Activated T-cell treated with anti-CD3 and anti-CD28 coated beads, Interleukin-2, amount 50 U/mL, for 4 hours (primary cell): ENCODE measurements around the gene OR2AJ1. TPM values are rescaled to one million over a fixed set of nuclear protein-coding genes. Genes with fewer than 3 reads are reported as not detected.
"Not testable (repeated sequence)": the region's sequence is repeated elsewhere in the genome, so short reads cannot be mapped to it uniquely, and the experiment has no call there.

Source experiments
- ATAC-seq, 2 donors: fragments of 200-7000 bp; cut with Tn5 transposase; one replicate each; pipeline ENCODE4 v1.10.0; 2021
- DNase-seq: peaks from one replicate; pipeline ENCODE4 v3.0.0-alpha.2; 2020
- H3K27me3 Mint-ChIP-seq: one replicate; pipeline ENCODE4 v1.8.0; 2021; ENCODE audit warnings: low read depth, mixed read lengths
- H3K36me3 Mint-ChIP-seq: one replicate; pipeline ENCODE4 v1.8.0; 2022; ENCODE audit warnings: mixed read lengths; ENCODE audit not compliant: insufficient read depth
- H3K4me1 Mint-ChIP-seq: one replicate; pipeline ENCODE4 v1.8.0; 2021; ENCODE audit warnings: low read depth, mixed read lengths
- H3K4me3 Mint-ChIP-seq: one replicate; pipeline ENCODE4 v1.8.0; 2021; ENCODE audit warnings: mild to moderate bottlenecking, moderate library complexity, mixed read lengths
- H3K9me3 Mint-ChIP-seq: one replicate; pipeline ENCODE4 v1.8.0; 2021; ENCODE audit warnings: mixed read lengths
- total RNA-seq, 3 donors: library from RNA; stranded (reverse); gene quantifications; one replicate each; pipeline ENCODE4 v1.2.1, GENCODE V29; 2021

Gene OR2AJ1
- total RNA-seq, 3 donors from 2014 or later, result not detected

DNA sequence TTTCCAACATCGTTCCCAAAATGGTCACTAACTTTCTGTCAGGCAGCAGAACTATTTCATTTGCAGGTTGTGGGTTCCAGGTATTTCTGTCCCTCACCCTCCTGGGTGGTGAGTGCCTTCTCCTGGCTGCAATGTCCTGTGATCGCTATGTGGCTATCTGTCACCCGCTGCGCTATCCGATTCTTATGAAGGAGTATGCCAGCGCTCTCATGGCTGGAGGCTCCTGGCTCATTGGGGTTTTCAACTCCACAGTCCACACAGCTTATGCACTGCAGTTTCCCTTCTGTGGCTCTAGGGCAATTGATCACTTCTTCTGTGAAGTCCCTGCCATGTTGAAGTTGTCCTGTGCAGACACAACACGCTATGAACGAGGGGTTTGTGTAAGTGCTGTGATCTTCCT lies 9.3 kb downstream of the OR2AJ1 start:
- Mint-ChIP-seq H3K9me3 (peaks cover 6% of the 10 kb centered on the region), H3K4me3 (no peak overlapping the region), H3K4me1 (no peaks in the 10 kb centered on the region), H3K27me3 (no peaks in the 10 kb centered on the region), H3K36me3 (no peaks in the 10 kb centered on the region)
- ATAC-seq, result no peak
- no peak for DNase-seq

- no peaks in the 10 kb centered on the region for H3K36me3 Mint-ChIP-seq
- no peaks in the 10 kb centered on the region for H3K4me1 Mint-ChIP-seq
- DNase-seq (no peak), ATAC-seq (no peak)
- no peaks in the 10 kb centered on the region for H3K27me3 Mint-ChIP-seq
- H3K4me3 Mint-ChIP-seq, result no peak overlapping the region
- H3K9me3 Mint-ChIP-seq, result peaks cover 6% of the 10 kb centered on the region
Measured at GRCh38 chr1:247935781-247936180, 11.1 kb downstream of the OR2AJ1 start.

DNA sequence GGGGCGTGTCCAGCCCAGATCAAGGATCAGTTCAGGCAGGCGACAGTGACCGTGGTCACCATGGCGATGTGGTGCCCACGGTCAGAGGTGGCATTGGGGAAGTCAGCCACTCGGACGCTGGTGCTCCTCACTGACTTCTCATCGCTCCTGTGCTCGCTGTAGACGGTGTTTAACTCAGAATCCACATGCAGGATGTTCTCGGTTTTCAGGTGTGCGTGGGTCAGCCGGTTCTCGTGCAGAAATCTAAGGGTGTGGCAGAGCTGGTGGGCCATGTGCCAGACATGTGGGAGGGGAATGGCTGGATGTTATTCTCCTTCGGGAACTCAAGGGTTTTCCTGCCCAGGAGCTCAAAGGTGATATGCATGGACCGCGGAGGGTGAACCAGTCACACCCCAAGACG lies 11.7 kb downstream of the OR2AJ1 start:
- no peaks in the 10 kb centered on the region for H3K27me3 Mint-ChIP-seq
- no peak for ATAC-seq
- H3K36me3 Mint-ChIP-seq, result no peaks in the 10 kb centered on the region
- DNase-seq, result no peak
- no peak overlapping the region for H3K4me3 Mint-ChIP-seq
- no peaks in the 10 kb centered on the region for H3K4me1 Mint-ChIP-seq
- peaks cover 6% of the 10 kb centered on the region for H3K9me3 Mint-ChIP-seq

DNA sequence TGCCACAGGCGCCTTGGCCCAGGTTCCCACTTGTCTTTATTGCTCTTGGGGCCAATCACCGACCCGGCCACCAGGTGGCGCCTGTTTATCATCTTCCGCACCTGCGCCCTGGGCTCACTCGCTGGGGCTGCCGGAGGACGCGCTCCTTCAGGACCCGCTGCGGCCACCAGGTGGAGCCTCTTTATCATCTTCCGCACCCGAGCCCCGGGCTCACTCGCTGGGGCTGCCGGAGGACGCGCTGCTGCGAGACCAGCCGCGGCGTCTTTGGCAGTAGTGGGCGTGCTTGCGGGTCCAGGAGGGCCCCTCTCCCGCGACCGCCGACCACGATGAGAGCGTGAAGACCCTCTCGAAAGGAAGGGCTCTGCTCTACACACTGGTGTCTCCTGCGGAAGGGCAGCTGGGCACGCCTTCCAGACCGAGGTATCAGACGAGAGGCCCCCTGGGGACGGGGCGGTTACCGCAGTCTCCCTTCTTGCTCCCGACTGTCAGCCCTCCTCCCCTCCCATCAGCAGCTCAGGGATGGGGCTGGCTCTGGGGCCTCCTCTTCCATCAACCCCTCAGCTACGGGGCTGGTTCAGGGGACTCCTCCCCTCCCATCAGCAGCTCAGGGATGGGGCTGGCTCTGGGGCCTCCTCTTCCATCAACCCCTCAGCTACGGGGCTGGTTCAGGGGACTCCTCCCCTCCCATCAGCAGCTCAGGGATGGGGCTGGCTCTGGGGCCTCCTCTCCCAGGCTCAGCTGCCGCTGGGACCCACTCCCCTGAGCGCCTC lies 12.5 kb downstream of the OR2AJ1 start:
- H3K36me3 Mint-ChIP-seq, H3K27me3 Mint-ChIP-seq, H3K9me3 Mint-ChIP-seq, H3K4me1 Mint-ChIP-seq: not testable (repeated sequence)
- H3K4me3 Mint-ChIP-seq, result peak overlapping the region; percentile 20
- DNase-seq (peak; percentile 84), ATAC-seq (peak; percentile 99 to 100)

DNA sequence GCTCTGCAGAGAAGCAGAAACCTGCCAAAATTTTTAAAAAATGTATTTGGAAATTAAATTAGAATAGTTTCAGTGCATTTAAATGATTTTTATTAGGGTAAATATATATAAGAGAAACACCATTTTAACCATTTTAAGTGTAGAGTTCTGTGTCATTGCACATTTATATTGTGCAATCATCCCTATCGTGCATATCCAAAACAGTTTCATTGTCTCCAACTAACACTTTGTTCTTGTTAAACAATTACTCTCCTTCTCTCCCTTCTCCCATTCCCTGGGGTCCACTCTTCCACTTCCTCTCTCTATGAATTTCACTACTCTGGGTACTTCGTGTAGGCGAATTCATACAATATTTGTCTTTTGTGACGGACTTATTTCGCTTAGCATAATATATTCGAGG lies 17.9 kb downstream of the OR2AJ1 start:
- no peak for DNase-seq

GRCh38 chr1:247948558-247948957 lies 23.9 kb downstream of the OR2AJ1 start, which contains the start of gene OR2L8:
Gene OR2L8 (plus strand): TSS chr1:247948858. CDS start chr1:247948858, 0 bp downstream.
- peaks cover 3% of the 10 kb centered on the region for H3K9me3 Mint-ChIP-seq
- ATAC-seq, result no peak
- no peaks in the 10 kb centered on the region for H3K4me1 Mint-ChIP-seq

More for the DNA sequence above, 17.9 kb downstream of the OR2AJ1 start:
- peaks cover 2% of the 10 kb centered on the region for H3K27me3 Mint-ChIP-seq
- no peaks in the 10 kb centered on the region for H3K9me3 Mint-ChIP-seq
- no peaks in the 10 kb centered on the region for H3K4me1 Mint-ChIP-seq
- ATAC-seq, result no peak
- H3K36me3 Mint-ChIP-seq, result no peaks in the 10 kb centered on the region
- no peak overlapping the region for H3K4me3 Mint-ChIP-seq

GRCh38 chr1:247953408-247953807 lies 28.7 kb downstream of the OR2AJ1 start:
- no peaks in the 10 kb centered on the region for H3K36me3 Mint-ChIP-seq
- ATAC-seq (no peak), DNase-seq (no peak)
- H3K9me3 Mint-ChIP-seq, result peaks cover 5% of the 10 kb centered on the region
- no peak overlapping the region for H3K4me3 Mint-ChIP-seq
- H3K4me1 Mint-ChIP-seq, result no peaks in the 10 kb centered on the region
- no peaks in the 10 kb centered on the region for H3K27me3 Mint-ChIP-seq

More at GRCh38 chr1:247948558-247948957, 23.9 kb downstream of the OR2AJ1 start, which contains the start of gene OR2L8:
- Mint-ChIP-seq H3K27me3 (peaks cover 2% of the 10 kb centered on the region), H3K36me3 (no peaks in the 10 kb centered on the region), H3K4me3 (no peak within 1 kb of the TSS)
- DNase-seq, result no peak

DNA sequence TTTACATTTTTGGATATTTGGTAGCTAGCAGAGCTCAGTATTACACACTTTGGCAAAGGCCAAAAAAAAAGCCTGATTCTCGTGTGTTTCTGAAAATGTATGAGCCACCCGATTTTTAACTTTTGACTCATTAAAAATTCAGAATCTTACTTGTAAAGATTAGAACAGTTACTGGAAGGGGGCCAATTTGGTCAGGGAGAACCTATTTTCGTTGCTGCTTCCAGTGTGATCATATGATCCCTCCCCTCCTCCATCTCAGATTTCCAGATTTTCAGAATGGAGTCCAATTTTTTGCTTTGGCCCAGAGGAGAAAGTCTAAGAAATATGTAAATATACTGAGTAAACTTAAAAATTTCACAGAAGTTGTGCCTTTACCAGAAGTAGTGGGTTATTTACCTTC lies 37.1 kb downstream of the OR2AJ1 start:
- H3K9me3 Mint-ChIP-seq, result peaks cover 9% of the 10 kb centered on the region

GRCh38 chr1:247962911-247963588 lies 38.4 kb downstream of the OR2AJ1 start:
- no peak for ATAC-seq
- no peak for DNase-seq
- no peaks in the 10 kb centered on the region for H3K36me3 Mint-ChIP-seq
- peaks cover 4% of the 10 kb centered on the region for H3K27me3 Mint-ChIP-seq
- H3K4me3 Mint-ChIP-seq, result no peak overlapping the region
- no peaks in the 10 kb centered on the region for H3K4me1 Mint-ChIP-seq
- H3K9me3 Mint-ChIP-seq, result peaks cover 9% of the 10 kb centered on the region

More for the DNA sequence above, 37.1 kb downstream of the OR2AJ1 start:
- Mint-ChIP-seq H3K4me3 (no peak overlapping the region), H3K4me1 (no peaks in the 10 kb centered on the region), H3K36me3 (no peaks in the 10 kb centered on the region), H3K27me3 (peaks cover 4% of the 10 kb centered on the region)
- DNase-seq (no peak), ATAC-seq (no peak)

- DNase-seq (no peak), ATAC-seq (no peak)
- peaks cover 9% of the 10 kb centered on the region for H3K9me3 Mint-ChIP-seq
- no peaks in the 10 kb centered on the region for H3K36me3 Mint-ChIP-seq
- no peak within 1 kb of the TSS for H3K4me3 Mint-ChIP-seq
- no peaks in the 10 kb centered on the region for H3K4me1 Mint-ChIP-seq
- peaks cover 4% of the 10 kb centered on the region for H3K27me3 Mint-ChIP-seq
Measured at GRCh38 chr1:247964933-247965332, 40.2 kb downstream of the OR2AJ1 start, which contains the start of gene OR2AK2. Gene OR2AK2 (plus strand): TSS chr1:247965233. CDS start chr1:247965377, 144 bp downstream.

DNA sequence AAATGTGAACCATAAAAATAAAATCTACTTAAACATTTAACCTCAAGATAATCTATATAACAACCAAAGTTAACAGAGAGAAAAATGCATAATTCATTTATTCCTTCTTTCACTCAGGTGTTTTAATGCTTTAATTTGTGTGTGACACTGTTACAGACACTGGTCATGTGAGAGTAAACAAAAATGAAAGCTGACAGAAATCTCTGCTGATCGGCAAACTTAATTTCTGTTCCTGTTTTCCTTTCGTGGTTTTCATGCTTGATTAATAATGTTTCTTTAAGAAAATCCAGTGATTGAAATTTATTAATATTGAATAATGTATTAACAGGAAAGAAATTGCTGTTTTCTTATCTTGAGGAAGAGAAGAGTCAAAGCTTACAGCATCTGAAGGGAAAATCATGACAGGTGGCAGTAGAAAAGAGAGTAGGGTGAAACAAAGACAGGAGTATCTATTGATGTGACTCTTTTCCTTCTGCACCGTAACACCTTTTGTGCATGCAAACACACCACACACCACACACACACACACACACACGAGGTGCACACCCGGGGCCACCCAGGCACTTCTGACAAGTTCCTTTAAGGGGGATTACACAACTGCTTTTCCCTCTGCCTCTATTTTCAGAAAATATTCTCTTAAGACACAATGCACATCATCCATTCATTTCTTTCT lies 42.0 kb downstream of the OR2AJ1 start:
- H3K27me3 Mint-ChIP-seq, result peaks cover 4% of the 10 kb centered on the region
- ATAC-seq, result no peak
- peaks cover 4% of the 10 kb centered on the region for H3K9me3 Mint-ChIP-seq
- H3K36me3 Mint-ChIP-seq, result no peaks in the 10 kb centered on the region
- DNase-seq, result no peak
- no peaks in the 10 kb centered on the region for H3K4me1 Mint-ChIP-seq
- H3K4me3 Mint-ChIP-seq, result no peak overlapping the region

Other genes starting within 250 kb of the OR2AJ1 start
- not detected for gene OR13G1, start 245.2 kb upstream of the OR2AJ1 start, total RNA-seq
- not detected for gene OR6F1, start 208.2 kb upstream of the OR2AJ1 start, total RNA-seq
- not detected for gene OR14K1, start 186.3 kb upstream of the OR2AJ1 start, total RNA-seq
- not detected for gene OR14A2, start 176.7 kb upstream of the OR2AJ1 start, total RNA-seq
- gene OR1C1, start 164.3 kb upstream of the OR2AJ1 start, total RNA-seq, result not detected
- gene OR14A16, start 100.8 kb upstream of the OR2AJ1 start, total RNA-seq, result not detected
- gene OR11L1, start 83.0 kb upstream of the OR2AJ1 start, total RNA-seq, result not detected
- under 1 TPM; 0.11 to 0.28 (median 0.18) TPM for gene TRIM58, start 67.7 kb upstream of the OR2AJ1 start, total RNA-seq
- gene OR2W3, start 29.3 kb upstream of the OR2AJ1 start, total RNA-seq, result not detected
- gene OR2T8, start 4.6 kb upstream of the OR2AJ1 start, total RNA-seq, result not detected
- not detected for gene OR2L8, start 24.0 kb downstream of the OR2AJ1 start, total RNA-seq
- not detected for gene OR2AK2, start 40.3 kb downstream of the OR2AJ1 start, total RNA-seq
- not detected for gene OR2L5, start 88.8 kb downstream of the OR2AJ1 start, total RNA-seq
- under 1 TPM in 1 of 3 donors, not detected in 2; 0.05 TPM for gene OR2L2, start 105.2 kb downstream of the OR2AJ1 start, total RNA-seq
- not detected for gene OR2L3, start 121.9 kb downstream of the OR2AJ1 start, total RNA-seq
- not detected for gene OR2L13, start 170.3 kb downstream of the OR2AJ1 start, total RNA-seq
- not detected for gene OR2M5, start 220.3 kb downstream of the OR2AJ1 start, total RNA-seq
- gene OR2M2, start 249.9 kb downstream of the OR2AJ1 start, total RNA-seq, result not detected